T-helper 2 cell treated with Interferon-gamma antibody and Interleukin-4, amounts not matched to agents 5 μg/mL and 100 μg/mL, for 36 hours (primary cell): Measurements from ENCODE around the gene RGL1.

Source experiments
- DNase-seq: peaks from one replicate; pipeline ENCODE4 v3.0.0; 2021; ENCODE audit warnings: low spot score
- H3K27ac Mint-ChIP-seq: one replicate; pipeline ENCODE4 v1.8.0; 2021; ENCODE audit warnings: mild to moderate bottlenecking, mixed read lengths
- H3K27me3 Mint-ChIP-seq: one replicate; pipeline ENCODE4 v1.8.0; 2021; ENCODE audit warnings: low read depth, mixed read lengths
- H3K36me3 Mint-ChIP-seq: one replicate; pipeline ENCODE4 v1.8.0; 2021; ENCODE audit warnings: low read depth, mixed read lengths
- H3K4me1 Mint-ChIP-seq: one replicate; pipeline ENCODE4 v1.8.0; 2021; ENCODE audit warnings: low read depth, mixed read lengths
- H3K4me3 Mint-ChIP-seq: one replicate; pipeline ENCODE4 v1.8.0; 2022; ENCODE audit warnings: mild to moderate bottlenecking, moderate library complexity, mixed read lengths
- H3K9me3 Mint-ChIP-seq: one replicate; pipeline ENCODE4 v1.8.0; 2021; ENCODE audit warnings: mixed read lengths

Gene RGL1

GRCh38 chr1:183977717-183978116, 172.8 kb downstream of the RGL1 start:
- no peak overlapping the region for H3K27ac Mint-ChIP-seq
- DNase-seq, result no peak
- no peaks in the 10 kb centered on the region for H3K4me1 Mint-ChIP-seq
- peaks cover 11% of the 10 kb centered on the region for H3K27me3 Mint-ChIP-seq
- H3K4me3 Mint-ChIP-seq, result no peak overlapping the region
- no peaks in the 10 kb centered on the region for H3K9me3 Mint-ChIP-seq
- no peaks in the 10 kb centered on the region for H3K36me3 Mint-ChIP-seq
